GM12874 (cell line): ENCODE measurements around the gene IGFN1.

ENCODE experiments used
- TF ChIP-seq, protein P1 (sequence below): IDR thresholded peaks from 2 replicates; pipeline ENCODE4 v1.5.1; 2011; ENCODE audit warnings: low read depth, mild to moderate bottlenecking, control low read depth, low read length, moderate library complexity; ENCODE audit not compliant: insufficient read depth

The IGFN1 gene

DNA sequence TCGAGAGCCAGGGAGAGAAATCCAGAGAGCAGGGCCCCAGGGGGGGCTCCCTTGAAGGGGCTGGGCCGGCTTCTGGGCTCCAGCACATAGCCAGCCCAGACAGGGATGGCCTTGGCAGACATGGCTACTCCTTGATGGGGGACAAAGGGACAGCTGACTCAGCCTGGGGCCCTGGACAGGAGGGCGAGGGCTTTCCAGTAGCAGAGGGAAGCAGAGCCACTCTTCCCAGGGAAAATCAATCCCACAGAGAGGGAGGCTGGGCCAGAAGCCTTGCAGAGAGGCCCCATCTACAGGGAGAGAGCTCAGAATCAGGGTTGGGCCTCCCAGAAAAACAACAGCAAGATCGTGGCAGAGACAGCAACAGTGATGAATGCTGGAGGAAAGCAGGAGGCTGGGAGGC, 15.6 kb downstream of the IGFN1 start:
- TF ChIP-seq, protein P1, sequence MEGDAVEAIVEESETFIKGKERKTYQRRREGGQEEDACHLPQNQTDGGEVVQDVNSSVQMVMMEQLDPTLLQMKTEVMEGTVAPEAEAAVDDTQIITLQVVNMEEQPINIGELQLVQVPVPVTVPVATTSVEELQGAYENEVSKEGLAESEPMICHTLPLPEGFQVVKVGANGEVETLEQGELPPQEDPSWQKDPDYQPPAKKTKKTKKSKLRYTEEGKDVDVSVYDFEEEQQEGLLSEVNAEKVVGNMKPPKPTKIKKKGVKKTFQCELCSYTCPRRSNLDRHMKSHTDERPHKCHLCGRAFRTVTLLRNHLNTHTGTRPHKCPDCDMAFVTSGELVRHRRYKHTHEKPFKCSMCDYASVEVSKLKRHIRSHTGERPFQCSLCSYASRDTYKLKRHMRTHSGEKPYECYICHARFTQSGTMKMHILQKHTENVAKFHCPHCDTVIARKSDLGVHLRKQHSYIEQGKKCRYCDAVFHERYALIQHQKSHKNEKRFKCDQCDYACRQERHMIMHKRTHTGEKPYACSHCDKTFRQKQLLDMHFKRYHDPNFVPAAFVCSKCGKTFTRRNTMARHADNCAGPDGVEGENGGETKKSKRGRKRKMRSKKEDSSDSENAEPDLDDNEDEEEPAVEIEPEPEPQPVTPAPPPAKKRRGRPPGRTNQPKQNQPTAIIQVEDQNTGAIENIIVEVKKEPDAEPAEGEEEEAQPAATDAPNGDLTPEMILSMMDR: no peak

DNA sequence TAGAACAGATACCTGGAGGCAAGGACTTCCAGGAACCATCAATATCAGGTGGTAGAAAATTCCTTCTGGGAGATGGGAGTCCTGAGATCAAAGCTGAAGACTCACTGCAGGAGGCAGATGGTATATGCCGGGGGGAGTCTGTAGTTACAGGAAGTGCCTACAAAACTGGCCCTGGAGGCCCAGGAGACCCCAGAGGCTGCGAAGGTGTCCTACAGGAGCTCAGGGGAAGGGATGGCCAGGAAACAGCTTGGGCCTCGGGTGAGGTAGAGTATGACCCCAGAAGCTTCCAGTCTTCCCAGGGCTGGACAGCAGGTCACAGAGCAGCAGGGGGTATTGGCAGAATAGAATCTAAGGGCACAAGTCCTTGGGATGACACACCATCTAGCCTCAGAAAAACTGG, 16.4 kb downstream of the IGFN1 start:
- TF ChIP-seq, protein P1: no peak

DNA sequence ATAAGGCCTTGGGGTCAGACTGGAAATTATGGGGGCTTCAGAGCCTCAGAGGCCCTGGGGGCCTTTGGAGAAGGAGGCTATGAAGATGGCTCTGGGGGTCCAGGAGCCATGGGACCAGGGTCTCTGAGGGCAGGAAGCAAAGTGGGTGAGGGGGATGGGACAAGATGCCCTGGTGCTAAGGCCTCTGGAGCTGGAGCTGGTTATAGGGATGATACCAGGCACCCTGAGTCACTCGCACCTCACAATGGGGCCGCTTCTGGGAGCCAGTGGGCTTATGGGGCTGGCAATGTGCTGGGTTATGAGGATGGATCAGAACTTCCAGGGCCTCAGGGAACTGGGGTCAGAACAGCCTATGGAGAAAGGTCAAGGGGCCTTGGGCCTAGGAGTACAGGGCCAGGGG, 17.6 kb downstream of the IGFN1 start:
- TF ChIP-seq, protein P1: no peak

DNA sequence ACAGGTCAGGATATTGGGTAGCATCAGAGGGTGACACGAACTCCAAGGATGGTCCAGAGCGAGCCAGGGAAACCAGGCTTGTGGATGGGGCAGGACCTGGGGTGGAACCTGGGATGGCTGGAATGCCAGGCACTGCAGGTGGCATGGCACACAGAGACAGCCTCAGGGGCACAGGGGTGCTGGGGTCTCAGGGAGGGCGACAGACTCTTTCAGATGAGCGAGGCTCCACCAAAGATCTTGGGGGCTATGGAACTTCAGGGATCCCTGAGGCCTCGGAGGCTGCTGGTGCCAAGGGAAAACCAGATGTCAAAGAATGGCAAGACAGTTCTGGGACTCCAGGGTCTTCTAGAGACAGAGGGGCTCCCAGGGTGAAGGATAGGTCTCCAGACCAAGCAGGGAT, 21.4 kb downstream of the IGFN1 start:
- TF ChIP-seq, protein P1: no peak

DNA sequence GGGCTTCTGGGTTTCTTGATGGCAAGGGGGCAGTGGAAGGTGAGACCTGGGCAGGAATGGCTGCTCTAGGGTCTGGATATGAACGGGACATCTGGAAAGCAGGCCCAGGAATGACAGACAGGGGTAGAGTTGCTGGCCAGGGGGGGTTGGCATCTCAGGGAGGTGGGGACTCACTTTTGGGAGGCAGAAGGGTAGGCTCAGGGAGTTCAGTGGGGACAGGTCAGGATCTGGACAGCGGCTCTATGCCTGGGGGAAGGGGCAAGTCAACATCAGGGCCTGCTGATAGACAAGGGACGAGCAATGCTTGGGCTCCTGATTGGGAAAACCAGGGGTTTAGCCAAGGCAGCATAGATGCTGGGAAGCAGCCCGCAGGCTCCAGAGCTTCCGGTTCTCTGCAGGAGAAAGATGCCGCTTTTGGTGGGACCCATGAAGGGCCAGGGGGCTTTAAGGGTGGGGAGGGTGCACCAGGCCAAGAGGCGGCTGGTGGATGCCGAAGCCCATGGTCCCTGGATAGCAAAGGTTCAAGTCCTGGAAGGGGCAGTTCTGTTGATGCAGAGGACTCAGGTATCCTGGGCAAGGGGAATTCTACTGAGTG, 21.9 kb downstream of the IGFN1 start:
- TF ChIP-seq, protein P1: no peak

DNA sequence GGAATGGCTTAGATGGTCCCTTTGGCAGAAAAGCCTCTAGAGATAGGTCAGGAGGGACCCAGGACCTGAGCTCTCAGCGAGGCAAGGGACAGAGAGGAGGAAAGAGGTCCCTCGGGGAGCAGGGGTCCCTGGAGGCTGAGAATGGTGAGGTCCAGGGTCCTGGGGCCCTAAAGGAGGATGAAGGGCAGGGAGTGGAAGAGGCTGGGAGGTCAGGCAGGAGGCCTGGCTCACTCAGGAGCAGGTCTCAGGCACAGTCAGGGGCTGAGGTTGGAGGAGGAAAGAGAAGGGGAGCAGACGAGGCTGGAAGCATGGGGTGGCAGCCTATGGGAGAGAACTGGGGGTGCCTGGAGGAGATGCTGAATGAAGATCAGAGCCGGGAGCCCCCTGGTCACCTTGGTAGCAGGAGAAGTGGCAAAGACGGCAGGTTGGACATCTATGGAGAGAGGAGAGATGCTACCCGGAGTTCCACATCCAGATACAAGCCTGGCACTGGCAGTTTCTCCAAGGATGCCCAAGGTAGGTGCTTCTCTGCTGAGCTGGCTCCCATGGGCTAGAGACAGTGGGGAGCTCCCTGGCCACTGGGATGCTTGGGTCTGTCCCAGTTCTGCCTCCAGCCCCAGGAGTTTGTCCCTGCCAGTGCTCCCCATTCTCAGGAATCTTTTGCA, 22.6 kb downstream of the IGFN1 start:
- TF ChIP-seq, protein P1: no peak

DNA sequence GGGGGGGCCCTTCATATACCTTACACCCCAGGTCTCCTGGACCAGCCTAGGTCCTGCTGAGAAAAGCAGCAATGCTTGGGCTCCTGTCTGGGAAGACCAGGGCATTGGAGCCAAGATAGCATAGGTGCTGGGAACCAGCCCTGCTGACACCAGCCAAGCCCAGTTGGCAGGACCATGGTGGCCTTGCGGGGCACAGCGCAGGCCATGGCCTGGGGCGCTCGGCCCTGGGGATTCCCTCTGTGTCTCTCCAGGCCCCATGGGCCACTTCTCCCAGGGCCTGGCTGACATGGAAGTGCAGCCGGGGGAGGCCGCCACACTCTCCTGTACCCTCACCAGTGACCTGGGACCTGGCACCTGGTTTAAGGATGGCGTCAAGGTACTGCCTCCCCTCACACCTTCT, 23.3 kb downstream of the IGFN1 start:
- TF ChIP-seq, protein P1: no peak
